Kidney (tissue), 14 donors: Measurements from ENCODE around the gene ARID3B. TPM values are rescaled to one million over a fixed set of nuclear protein-coding genes. Genes with fewer than 3 reads are reported as not detected.

Source experiments
- DNase-seq, 5 donors: peaks; one replicate each; pipeline ENCODE4 v3.0.0-alpha.2; 2013 to 2020
- FAIRE-seq: peaks from 2 replicates; lab custom pipeline; 2012; peaks lifted over from hg19 to GRCh38; lab: Jason Lieb, UNC
- H3K27ac ChIP-seq, 2 donors: one replicate each; pipeline ENCODE4 v1.7.0; 2013; ENCODE audit warnings: low read depth in 2 of 2, low read length in 2 of 2, inconsistent platforms in 1 of 2
- H3K27me3 ChIP-seq: one replicate; pipeline ENCODE4 v1.7.1; 2013; ENCODE audit warnings: low read length, inconsistent platforms; ENCODE audit not compliant: control insufficient read depth, insufficient read depth
- H3K36me3 ChIP-seq, 3 donors: one replicate each; pipeline versions ENCODE4 v1.7.0 to v1.7.1; 2013; ENCODE audit warnings: low read length in 3 of 3, control low read depth in 1 of 3, inconsistent platforms in 1 of 3; ENCODE audit not compliant: insufficient read depth in 3 of 3, control insufficient read depth in 2 of 3
- H3K4me1 ChIP-seq, 3 donors: one replicate each; pipeline versions ENCODE4 v1.7.0 to v1.7.1; 2013; ENCODE audit warnings: low read length in 3 of 3, inconsistent platforms in 1 of 3, low read depth in 1 of 3; ENCODE audit not compliant: control insufficient read depth in 2 of 3, insufficient read depth in 2 of 3
- H3K4me3 ChIP-seq, 3 donors: one replicate each; pipeline versions ENCODE4 v1.7.0 to v1.8.1; 2013; ENCODE audit warnings: low read length in 3 of 3, control low read depth in 1 of 3, inconsistent platforms in 1 of 3
- H3K9ac ChIP-seq, 3 donors: one replicate each; pipeline versions ENCODE4 v1.7.0 to v1.7.1; 2013; ENCODE audit warnings: low read length in 3 of 3, control low read depth in 1 of 3, inconsistent platforms in 1 of 3
- H3K9me3 ChIP-seq, 3 donors: one replicate each; pipeline versions ENCODE4 v1.7.0 to v1.7.1; 2013; ENCODE audit warnings: low read length in 3 of 3, control low read depth in 1 of 3, inconsistent platforms in 1 of 3; ENCODE audit not compliant: control insufficient read depth in 2 of 3, insufficient read depth in 1 of 3
- CTCF ChIP-seq: IDR thresholded peaks from 3 replicates; pipeline ENCODE4 v1.5.1; 2012; ENCODE audit warnings: mild to moderate bottlenecking, moderate library complexity, borderline replicate concordance; ENCODE audit not compliant: insufficient read depth; ENCODE audit errors: extremely low read depth
- intact Hi-C: fragments of 100-400 bp; cut with DNase I; formaldehyde crosslinking; loops from one replicate; pipeline ENCODE4 v1.11.1; 2022
- polyA plus RNA-seq: library from polyadenylated mRNA; stranded (reverse); fragments of 350-450 nt; fragmentation: Illumina TruSeq; extraction: RNeasy Lipid Tissue Mini Kit (QIAGEN cat#74804); gene quantifications from one replicate; pipeline ENCODE4 v1.2.3, GENCODE V29; 2014; ENCODE audit warnings: low read depth, low replicate concordance; ENCODE audit not compliant: insufficient read depth
- total RNA-seq: library from RNA; stranded (reverse); fragmentation: NEBNext Ultra II Directional; extraction: Animal tissue kit (Norgen Biotek cat#: 25700); gene quantifications from one replicate; pipeline ENCODE4 v1.2.1, GENCODE V29; 2021
- donor health status: control.
- donor health status: control.
- donor health status: control.
- donor health status: control.
- donor health status: control.
- donor health status: DM: yes; HTN: yes; CAD: no.
- donor health status: Normal renal cell carcinoma (clear cell type).

Gene ARID3B
- total and polyA plus RNA-seq, 2 donors from 2014 or later: 2.3 to 6.2 TPM

GRCh38 chr15:74569731-74570070, 28.7 kb downstream of the ARID3B start:
- Histone ChIP-seq H3K4me1 (no peaks in the 10 kb centered on the region), H3K36me3 (peaks cover 4 to 5% (median 4%) of the 10 kb centered on the region in 3 donors), H3K4me3 (no peak overlapping the region), H3K27ac (no peak overlapping the region), H3K9me3 (no peaks in the 10 kb centered on the region), H3K9ac (no peak overlapping the region), H3K27me3 (no peaks in the 10 kb centered on the region)
- TF ChIP-seq CTCF: no peak
- no peak for FAIRE-seq
- intact Hi-C loops: no loop called here
- no peak for DNase-seq

GRCh38 chr15:74571191-74571590, 30.2 kb downstream of the ARID3B start:
- H3K27me3 ChIP-seq: no peaks in the 10 kb centered on the region
- H3K27ac ChIP-seq: no peak overlapping the region
- no peak overlapping the region for H3K4me3 ChIP-seq
- no peaks in the 10 kb centered on the region for H3K9me3 ChIP-seq
- intact Hi-C loops: no loop called here
- DNase-seq (no peak), FAIRE-seq (no peak)
- peaks cover 4 to 5% (median 4%) of the 10 kb centered on the region in 3 donors for H3K36me3 ChIP-seq
- no peak overlapping the region for H3K9ac ChIP-seq
- no peaks in the 10 kb centered on the region for H3K4me1 ChIP-seq
- TF ChIP-seq CTCF: no peak

GRCh38 chr15:74573987-74574386, 33.0 kb downstream of the ARID3B start:
- no peaks in the 10 kb centered on the region for H3K27me3 ChIP-seq
- FAIRE-seq: no peak
- no peaks in the 10 kb centered on the region for H3K4me1 ChIP-seq
- H3K36me3 ChIP-seq: peaks cover 4 to 5% (median 5%) of the 10 kb centered on the region in 3 donors
- H3K9me3 ChIP-seq: no peaks in the 10 kb centered on the region
- H3K27ac ChIP-seq: no peak overlapping the region
- intact Hi-C loops: no loop called here
- no peak for DNase-seq
- no peak overlapping the region for H3K9ac ChIP-seq
- H3K4me3 ChIP-seq: no peak overlapping the region
- no peak for TF ChIP-seq CTCF

- Histone ChIP-seq H3K9me3 (no peaks in the 10 kb centered on the region), H3K4me1 (no peaks in the 10 kb centered on the region), H3K27me3 (no peaks in the 10 kb centered on the region), H3K27ac (no peak overlapping the region), H3K9ac (no peak overlapping the region), H3K36me3 (peaks cover 0 to 6% (median 0%) of the 10 kb centered on the region in 3 donors), H3K4me3 (no peak overlapping the region)
- no peak for TF ChIP-seq CTCF
- DNase-seq: no peak
- intact Hi-C loops: no loop called here
- no peak for FAIRE-seq
Observed at GRCh38 chr15:74578496-74578994, 37.5 kb downstream of the ARID3B start.
